K562 (cell line): ENCODE data around the gene SIX6. TPM values are rescaled to one million over a fixed set of nuclear protein-coding genes. Genes with fewer than 3 reads are reported as not detected.

Experiments used
- ATAC-seq: fragments of 200-7000 bp; cut with Tn5 transposase; 3 replicates; pipeline ENCODE4 v1.9.1; 2020; ENCODE audit warnings: moderate library complexity
- BruUV-seq: library from RNA; stranded (reverse); fragments of 400-500 nt; replicated peaks from 2 replicates; lab custom pipeline; 2021; lab: Mats Ljungman, UMichigan
- CTCF ChIA-PET: fragments of 300-600 bp; formaldehyde crosslinking; extraction: SDS; loops from one replicate; lab custom pipeline; 2021; ENCODE audit warnings: low intra/inter-chr PET ratio; lab: Yijun Ruan, JAX
- POLR2A ChIA-PET: fragments of 300-600, 350-650 bp; sonication (Branson Sonifier 250); formaldehyde crosslinking; extraction: SDS; loops from one replicate; lab custom pipeline; 2021; ENCODE audit warnings: antibody characterized with exemption, inconsistent platforms; lab: Yijun Ruan, JAX
- DNase-seq, 4 experiments: peaks; one replicate each; pipeline versions ENCODE4 v3.0.0 to v3.0.0-alpha.2; 2011 to 2018; ENCODE audit warnings: low spot score in 3 of 4, mixed read lengths in 3 of 4; ENCODE audit errors: extremely low read depth in 1 of 4
- FAIRE-seq: peaks from 2 replicates; lab custom pipeline; 2011; peaks lifted over from hg19 to GRCh38; lab: Jason Lieb, UNC
- H2AFZ ChIP-seq: 2 replicates; pipeline ENCODE4 v1.6.0; 2011; ENCODE audit warnings: low read depth, low read length, control low read depth, inconsistent platforms
- H3K27ac ChIP-seq: fragments of 200-600 bp; 3 replicates; pipeline ENCODE4 v1.8.0; 2011; ENCODE audit warnings: low read depth, mild to moderate bottlenecking, control low read depth, inconsistent platforms, low read length, moderate library complexity, mixed read lengths; ENCODE audit errors: extremely low read depth
- H3K27me3 ChIP-seq, 2 experiments: fragments of 300-600 bp in 1 of 2; 2 replicates in 1 of 2; 3 replicates in 1 of 2; pipeline versions ENCODE4 v1.6.0 to v1.8.0; 2011; ENCODE audit warnings: inconsistent platforms in 2 of 2, low read length in 2 of 2, mild to moderate bottlenecking in 1 of 2, mixed read lengths in 1 of 2, moderate library complexity in 1 of 2; ENCODE audit not compliant: control insufficient read depth in 2 of 2, insufficient read depth in 2 of 2
- H3K36me3 ChIP-seq: fragments of 300-600 bp; 3 replicates; pipeline ENCODE4 v1.8.0; 2011; ENCODE audit warnings: mild to moderate bottlenecking, low read length, inconsistent platforms; ENCODE audit not compliant: control insufficient read depth, insufficient read depth
- H3K4me1 ChIP-seq, 2 experiments: fragments of 200-600 bp in 1 of 2; replicated peaks in 1 of 2; 2 replicates in 1 of 2; 3 replicates in 1 of 2; pipeline versions ENCODE4 v1.5.1 to v1.8.0; 2011; ENCODE audit warnings: inconsistent platforms in 2 of 2, low read length in 2 of 2, mild to moderate bottlenecking in 1 of 2, mixed read lengths in 1 of 2, moderate library complexity in 1 of 2; ENCODE audit not compliant: control insufficient read depth in 2 of 2, insufficient read depth in 2 of 2
- H3K4me2 ChIP-seq: 2 replicates; pipeline ENCODE4 v1.6.1; 2011; ENCODE audit warnings: low read length, control low read depth, inconsistent platforms, mixed read lengths; ENCODE audit not compliant: insufficient read depth
- H3K4me3 ChIP-seq: fragments of 200-600 bp; sonication (generic), shearing (Covaris generic); 2 replicates; pipeline ENCODE4 v1.5.1; 2016; ENCODE audit warnings: control low read depth, inconsistent platforms
- H3K79me2 ChIP-seq: fragments of 200-600 bp; 3 replicates; pipeline ENCODE4 v1.8.0; 2011; ENCODE audit warnings: low read length, inconsistent platforms; ENCODE audit not compliant: control insufficient read depth, insufficient read depth
- H3K9ac ChIP-seq, 2 experiments: 2 replicates each; pipeline versions ENCODE4 v1.6.0 to v1.6.1; 2011; ENCODE audit warnings: low read depth in 2 of 2, low read length in 2 of 2, control low read depth in 1 of 2, inconsistent platforms in 1 of 2, mild to moderate bottlenecking in 1 of 2, mixed read lengths in 1 of 2; ENCODE audit not compliant: insufficient read depth in 1 of 2
- H3K9me1 ChIP-seq: one replicate; pipeline ENCODE4 v1.6.0; 2011; ENCODE audit warnings: inconsistent platforms, mild to moderate bottlenecking, low read length, moderate library complexity; ENCODE audit not compliant: control insufficient read depth, insufficient read depth
- H3K9me3 ChIP-seq: replicated peaks from 2 replicates; pipeline ENCODE4 v1.5.1; 2011; ENCODE audit warnings: low read depth, low read length, inconsistent platforms; ENCODE audit not compliant: control insufficient read depth, insufficient read depth
- H4K20me1 ChIP-seq: replicated peaks from 2 replicates; pipeline ENCODE4 v1.6.1; 2011; ENCODE audit warnings: low read length, inconsistent platforms, mixed read lengths; ENCODE audit not compliant: control insufficient read depth, insufficient read depth
- RBM22 ChIP-seq: fragments of 200-400 bp; formaldehyde crosslinking; IDR thresholded peaks from 2 replicates; pipeline ENCODE4 v1.6.1; 2018; ENCODE audit warnings: low read length, low read depth; ENCODE audit not compliant: poor library complexity, severe bottlenecking
- REST ChIP-seq, 2 experiments: fragments of 450-650 bp; formaldehyde crosslinking in 1 of 2; IDR thresholded peaks; 2 replicates each; pipeline versions ENCODE4 v1.4.0 to v1.6.1; 2014 to 2020; ENCODE audit warnings: mild to moderate bottlenecking in 2 of 2, borderline replicate concordance in 1 of 2, low read depth in 1 of 2
- ZNF12 ChIP-seq: sonication (generic); formaldehyde crosslinking; IDR thresholded peaks from 2 replicates; pipeline ENCODE4 v1.4.0; 2020; ENCODE audit warnings: mild to moderate bottlenecking, missing genetic modification reagents
- ZNF609 ChIP-seq: sonication (generic); formaldehyde crosslinking; IDR thresholded peaks from 2 replicates; pipeline ENCODE4 v1.8.1; 2023; ENCODE audit warnings: missing genetic modification reagents, mild to moderate bottlenecking, borderline replicate concordance
- WGBS: fragments of 100-300 bp; shearing (Covaris generic); methylation state at CpG from one replicate; pipeline ENCODE4 v1.1.6; 2016; ENCODE audit warnings: low coverage, mixed read lengths; ENCODE audit not compliant: insufficient coverage; ENCODE audit errors: missing lambda C conversion rate; 5-methylcytosine and 5-hydroxymethylcytosine counted together
- in situ Hi-C: fragments of 300-500 bp; cut with MboI; formaldehyde crosslinking; loops from 4 replicates; pipeline ENCODE4 v1.15.0; 2018; ENCODE audit warnings: inconsistent platforms, mixed read lengths
- intact Hi-C: fragments of 100-400 bp; cut with micrococcal nuclease; formaldehyde crosslinking; loops from 2 replicates; pipeline ENCODE4 v1.14.2; 2022
- polyA plus RNA-seq, 8 experiments: library from polyadenylated mRNA; depleted of rRNA in 4 of 8; stranded (reverse) in 5 of 8; unstranded in 3 of 8; fragments of >200 nt; fragmentation: Nextera tagmentation in 2 of 8; fragmentation: Illumina TruSeq in 1 of 8; extraction: Ambion mirVana in 2 of 8; extraction: Trizol in 1 of 8; gene quantifications; 2 replicates each; pipeline versions ENCODE4 v1.2.1 to v1.2.3, GENCODE V29; 2011 to 2014; ENCODE audit warnings: inconsistent platforms in 1 of 8, missing spikeins in 1 of 8
- total RNA-seq, 7 experiments: library from RNA; depleted of rRNA in 6 of 7; stranded (reverse); fragments of >200 nt in 6 of 7; fragmentation: Illumina TruSeq in 2 of 7; extraction: Trizol in 2 of 7; gene quantifications; 2 replicates each; pipeline versions ENCODE4 v1.2.1 to v1.2.3, GENCODE V29; 2011 to 2021; ENCODE audit warnings: low replicate concordance in 1 of 7

The SIX6 gene
- total and polyA plus RNA-seq, 9 of the 15 experiments (the other 6 are each of a cell fraction or from before 2014, with no cell fraction given): not detected

- no TSS peak for BruUV-seq
- intact Hi-C loops: loop anchor here (1.0 to 5.0 kb wide), 3 partner anchors 212 to 373 kb away; no protein-coding TSS in a partner anchor
- no peak overlapping the region for H3K4me3 ChIP-seq
- ChIA-PET POLR2A (no interaction called here), CTCF (interaction anchor here (0.8 to 3.2 kb wide), 3 partner anchors 374 to 597 kb away, joined by 3 to 9 read pairs (median 4); no protein-coding TSS in a partner anchor)
- H3K27me3 ChIP-seq: no peaks in the 10 kb centered on the region
- H3K79me2 ChIP-seq: no peaks in the 10 kb centered on the region
- in situ Hi-C loops: loop anchor here (25.0 kb wide), 1 partner anchor 500 kb away; no protein-coding TSS in a partner anchor
- no peak overlapping the region for H3K4me2 ChIP-seq
- no peaks in the 10 kb centered on the region for H3K9me1 ChIP-seq
- H3K9ac ChIP-seq: no peak overlapping the region
- H3K4me1 ChIP-seq: no peaks in the 10 kb centered on the region
- ATAC-seq: peak; percentile 84
- peak; percentile 13 to 61 (median 19) for DNase-seq
- WGBS: 0% methylated on average over 7 of the region's 7 CpGs
- no peaks in the 10 kb centered on the region for H3K36me3 ChIP-seq
- H3K27ac ChIP-seq: no peak overlapping the region
- H4K20me1 ChIP-seq: no peaks in the 10 kb centered on the region
- H2AFZ ChIP-seq: no peak overlapping the region
- FAIRE-seq: peak; percentile 76
- H3K9me3 ChIP-seq: no peaks in the 10 kb centered on the region
- TF ChIP-seq ZNF12 (CRISPR knock-in tag) (no peak), REST (IDR thresholded peaks at IDR 0.05; ENCODE audit: borderline replicate concordance) (peak; percentile 48; the same call in 1 of the 2 replicates), REST (CRISPR knock-in tag; IDR thresholded peaks at IDR 0.05; ENCODE audit: low read depth) (no peak), RBM22 (no peak), ZNF609 (CRISPR knock-in tag) (no peak)
These were observed 53.1 kb downstream of the SIX6 start for GRCh38 chr14:60561845-60562746.
